HEK293T (cell line): ENCODE results near the gene STARD5.

ENCODE experiments used
- CTCF ChIA-PET: fragments of 350-600 bp; formaldehyde crosslinking; extraction: SDS; loops from one replicate; lab custom pipeline; 2021; ENCODE audit warnings: antibody characterized with exemption, inconsistent platforms; lab: Yijun Ruan, JAX
- POLR2A ChIA-PET: fragments of 350-600 bp; formaldehyde crosslinking; extraction: SDS; loops from one replicate; lab custom pipeline; 2020; ENCODE audit warnings: antibody characterized with exemption, inconsistent platforms; lab: Yijun Ruan, JAX
- DNase-seq: peaks from one replicate; pipeline ENCODE4 v3.0.0; 2012; ENCODE audit warnings: mixed read lengths; ENCODE audit errors: extremely low spot score
- ARNT ChIP-seq: fragments of 450-650 bp; IDR thresholded peaks from 2 replicates; pipeline ENCODE4 v1.6.1; 2017; ENCODE audit warnings: mild to moderate bottlenecking
- BHLHE40 ChIP-seq: fragments of 450-650 bp; IDR thresholded peaks from 2 replicates; pipeline ENCODE4 v1.6.1; 2016; ENCODE audit warnings: mild to moderate bottlenecking, moderate library complexity, borderline replicate concordance
- CTBP1 ChIP-seq: fragments of 450-650 bp; IDR thresholded peaks from 2 replicates; pipeline ENCODE4 v1.6.1; 2016; ENCODE audit warnings: borderline replicate concordance
- ELF4 ChIP-seq: fragments of 450-650 bp; IDR thresholded peaks from 2 replicates; pipeline ENCODE4 v1.6.1; 2017; ENCODE audit warnings: antibody characterized with exemption
- FOXA1 ChIP-seq: fragments of 450-650 bp; IDR thresholded peaks from 2 replicates; pipeline ENCODE4 v1.6.1; 2016; ENCODE audit warnings: mild to moderate bottlenecking
- FOXK2 ChIP-seq: fragments of 450-650 bp; IDR thresholded peaks from 2 replicates; pipeline ENCODE4 v1.6.1; 2016; ENCODE audit warnings: mild to moderate bottlenecking
- FOXM1 ChIP-seq: fragments of 450-650 bp; IDR thresholded peaks from 2 replicates; pipeline ENCODE4 v1.6.1; 2017; ENCODE audit warnings: mild to moderate bottlenecking, borderline replicate concordance
- HDGF ChIP-seq: fragments of 450-650 bp; IDR thresholded peaks from 2 replicates; pipeline ENCODE4 v1.6.1; 2017; ENCODE audit warnings: antibody characterized with exemption, borderline replicate concordance
- L3MBTL2 ChIP-seq: fragments of 450-650 bp; conservative IDR thresholded peaks from 2 replicates; pipeline ENCODE4 v1.6.1; 2016; ENCODE audit warnings: mild to moderate bottlenecking
- LEF1 ChIP-seq: fragments of 450-650 bp; IDR thresholded peaks from 2 replicates; pipeline ENCODE4 v1.6.1; 2017; ENCODE audit warnings: mild to moderate bottlenecking, borderline replicate concordance
- NFRKB ChIP-seq: fragments of 450-650 bp; IDR thresholded peaks from 2 replicates; pipeline ENCODE4 v1.6.1; 2016; ENCODE audit warnings: mild to moderate bottlenecking, moderate library complexity
- PKNOX1 ChIP-seq: fragments of 450-650 bp; IDR thresholded peaks from 2 replicates; pipeline ENCODE4 v1.6.1; 2016
- SP1 ChIP-seq: fragments of 450-650 bp; IDR thresholded peaks from 2 replicates; pipeline ENCODE4 v1.6.1; 2017
- SUZ12 ChIP-seq: fragments of 450-650 bp; IDR thresholded peaks from 2 replicates; pipeline ENCODE4 v1.6.1; 2016; ENCODE audit warnings: mild to moderate bottlenecking
- TARDBP ChIP-seq: fragments of 450-650 bp; IDR thresholded peaks from 2 replicates; pipeline ENCODE4 v1.6.1; 2016
- ZNF384 ChIP-seq: fragments of 450-650 bp; IDR thresholded peaks from 2 replicates; pipeline ENCODE4 v1.6.1; 2016

Gene STARD5

GRCh38 chr15:81299156-81299555 lies 24.8 kb downstream of the STARD5 start:
- POLR2A ChIA-PET, result no interaction called here
- DNase-seq, result no peak
- TF ChIP-seq ZNF384 (no peak), SUZ12 (no peak), PKNOX1 (no peak), CTBP1 (no peak), HDGF (no peak), FOXA1 (no peak), TARDBP (no peak), SP1 (no peak), FOXM1 (no peak), LEF1 (no peak)
- CTCF ChIA-PET, result interaction anchor here (1.4 kb wide), 1 partner anchor 33 kb away, joined by 6 read pairs; no protein-coding TSS in a partner anchor

- CTCF ChIA-PET, result no interaction called here
- POLR2A ChIA-PET, result no interaction called here
- no peak for DNase-seq
- TF ChIP-seq SP1, result no peak
- no peak for TF ChIP-seq L3MBTL2
- no peak for TF ChIP-seq ZNF384
- TF ChIP-seq PKNOX1, result no peak
- TF ChIP-seq ARNT, result no peak
- TF ChIP-seq NFRKB, result no peak
These were observed 25.3 kb downstream of the STARD5 start for GRCh38 chr15:81298611-81299010.

GRCh38 chr15:81297603-81298575 lies 26.1 kb downstream of the STARD5 start:
- TF ChIP-seq ZNF384, result no peak
- no peak for DNase-seq
- CTCF ChIA-PET, result no interaction called here
- POLR2A ChIA-PET, result no interaction called here

- DNase-seq, result no peak
- ChIA-PET CTCF (no interaction called here), POLR2A (no interaction called here)
- TF ChIP-seq SP1, result no peak
- TF ChIP-seq LEF1, result no peak
- no peak for TF ChIP-seq BHLHE40
- TF ChIP-seq ZNF384, result no peak
- TF ChIP-seq ELF4, result no peak
- TF ChIP-seq L3MBTL2, result no peak
- no peak for TF ChIP-seq ARNT
- no peak for TF ChIP-seq TARDBP
- TF ChIP-seq FOXM1, result no peak
- no peak for TF ChIP-seq NFRKB
- TF ChIP-seq PKNOX1, result no peak
- no peak for TF ChIP-seq FOXK2
- TF ChIP-seq FOXA1, result no peak
- TF ChIP-seq CTBP1, result no peak
- TF ChIP-seq SUZ12, result no peak
- TF ChIP-seq HDGF, result no peak
These were observed 26.8 kb downstream of the STARD5 start for GRCh38 chr15:81297147-81297572.

- DNase-seq, result no peak
- no peak for TF ChIP-seq TARDBP
- no peak for TF ChIP-seq L3MBTL2
- no peak for TF ChIP-seq LEF1
- TF ChIP-seq CTBP1, result no peak
- TF ChIP-seq FOXM1, result no peak
- no peak for TF ChIP-seq SP1
- no peak for TF ChIP-seq ELF4
- TF ChIP-seq SUZ12, result no peak
- TF ChIP-seq BHLHE40, result no peak
- no peak for TF ChIP-seq FOXK2
- TF ChIP-seq ARNT, result no peak
- no peak for TF ChIP-seq ZNF384
- TF ChIP-seq HDGF, result no peak
- no peak for TF ChIP-seq NFRKB
- TF ChIP-seq PKNOX1, result no peak
- no peak for TF ChIP-seq FOXA1
- ChIA-PET POLR2A (no interaction called here), CTCF (no interaction called here)
These were observed 27.3 kb downstream of the STARD5 start for GRCh38 chr15:81296673-81297072.

GRCh38 chr15:81296186-81296585 lies 27.8 kb downstream of the STARD5 start:
- TF ChIP-seq FOXM1, result no peak
- no peak for TF ChIP-seq BHLHE40
- no peak for TF ChIP-seq PKNOX1
- no peak for TF ChIP-seq CTBP1
- no peak for TF ChIP-seq ZNF384
- no peak for TF ChIP-seq ELF4
- no peak for TF ChIP-seq SP1
- no peak for TF ChIP-seq LEF1
- CTCF ChIA-PET, result no interaction called here
- POLR2A ChIA-PET, result no interaction called here
- DNase-seq, result no peak
